Vagina (tissue), 2 donors: ENCODE data around the gene MTCL1. TPM values are rescaled to one million over a fixed set of nuclear protein-coding genes. Genes with fewer than 3 reads are reported as not detected.

Source experiments
- DNase-seq, 2 donors: peaks; one replicate each; pipeline ENCODE4 v3.0.0-alpha.2; 2017; ENCODE audit errors: extremely low spot score in 2 of 2
- H3K27ac ChIP-seq: fragments of 200-600 bp; sonication (generic); one replicate; pipeline ENCODE4 v1.5.1; 2019
- H3K27me3 ChIP-seq: fragments of 200-600 bp; sonication (generic); one replicate; pipeline ENCODE4 v1.5.1; 2019
- H3K36me3 ChIP-seq, 2 donors: fragments of 200-600 bp; sonication (generic); one replicate each; pipeline ENCODE4 v1.5.1; 2017 to 2019
- H3K4me1 ChIP-seq: fragments of 200-600 bp; sonication (generic); one replicate; pipeline ENCODE4 v1.5.1; 2019
- H3K4me3 ChIP-seq, 2 donors: fragments of 200-600 bp; sonication (generic); 1 replicate in 1 of 2; 2 replicates in 1 of 2; pipeline ENCODE4 v1.5.1; 2016 to 2019
- H3K9me3 ChIP-seq: fragments of 200-600 bp; sonication (generic); one replicate; pipeline ENCODE4 v1.5.1; 2019
- POLR2A ChIP-seq, 2 donors: fragments of 450-650 bp; IDR thresholded peaks; one replicate each; pipeline ENCODE4 v1.6.1; 2017; ENCODE audit warnings: antibody characterized with exemption in 2 of 2, mild to moderate bottlenecking in 2 of 2, moderate library complexity in 2 of 2
- POLR2AphosphoS5 ChIP-seq, 2 donors: sonication (generic); formaldehyde crosslinking; IDR thresholded peaks; one replicate each; pipeline ENCODE4 v1.9.0; 2017; ENCODE audit warnings: antibody characterized with exemption in 2 of 2, mild to moderate bottlenecking in 2 of 2, low read depth in 1 of 2; ENCODE audit not compliant: insufficient read depth in 1 of 2
- intact Hi-C: fragments of 100-400 bp; cut with DNase I; formaldehyde crosslinking; loops from one replicate; pipeline ENCODE4 v1.15.1; 2023
- total RNA-seq: library from RNA; depleted of rRNA; stranded (reverse); fragments of >200 nt; gene quantifications from one replicate; pipeline ENCODE4 v1.2.3, GENCODE V29; 2016
- TF ChIP-seq, protein P1 (sequence below), 3 experiments: fragments of 450-650 bp in 2 of 3; fragments of 200-600 bp in 1 of 3; sonication (generic) in 1 of 3; IDR thresholded peaks; one replicate each; pipeline ENCODE4 v1.5.1; 2017 to 2019; ENCODE audit warnings: antibody characterized with exemption in 3 of 3, mild to moderate bottlenecking in 2 of 3, moderate library complexity in 2 of 3

Gene MTCL1
- total RNA-seq, 1 donor from 2014 or later = 23.6 TPM

DNA sequence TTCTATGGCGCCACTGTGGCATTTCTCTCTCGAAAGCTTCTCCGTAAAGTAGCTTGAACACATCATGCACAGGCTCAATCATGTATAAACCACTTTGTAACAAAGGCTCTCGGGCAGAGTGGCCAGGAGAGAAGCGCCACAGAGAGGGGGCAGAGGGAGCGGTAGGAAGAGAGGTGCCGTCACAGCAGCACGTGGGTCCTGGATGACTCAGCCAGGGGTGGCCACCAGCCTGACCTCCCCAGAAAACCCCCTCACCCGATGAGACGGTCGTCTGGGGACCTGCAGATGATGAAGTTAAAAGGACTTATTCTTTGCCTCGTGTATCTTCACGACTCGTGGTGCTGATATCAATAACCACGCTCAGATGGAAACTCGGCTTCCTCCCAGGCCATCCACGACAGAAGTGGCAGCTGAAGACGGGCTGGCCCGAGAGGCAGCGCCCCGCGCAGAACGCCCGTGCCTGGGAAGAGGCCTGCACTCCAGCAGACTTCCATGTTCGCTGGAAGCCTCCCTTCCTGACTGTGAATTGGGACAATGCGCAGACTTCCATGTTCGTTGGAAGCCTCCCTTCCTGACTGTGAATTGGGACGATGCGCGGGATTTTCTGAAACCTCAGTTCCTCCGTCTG lies 46.4 kb upstream of the MTCL1 start:
- DNase-seq = no peak
- Histone ChIP-seq H3K27me3 (no peaks in the 10 kb centered on the region), H3K9me3 (no peaks in the 10 kb centered on the region), H3K27ac (no peak overlapping the region), H3K4me3 (no peak overlapping the region), H3K36me3 (no peaks in the 10 kb centered on the region), H3K4me1 (peaks cover 6% of the 10 kb centered on the region)
- TF ChIP-seq POLR2AphosphoS5 (IDR thresholded peaks at IDR 0.05; ENCODE audit: insufficient read depth in 1 of 2, low read depth in 1 of 2) = no peak
- TF ChIP-seq POLR2A (IDR thresholded peaks at IDR 0.05) = no peak
- TF ChIP-seq, protein P1, sequence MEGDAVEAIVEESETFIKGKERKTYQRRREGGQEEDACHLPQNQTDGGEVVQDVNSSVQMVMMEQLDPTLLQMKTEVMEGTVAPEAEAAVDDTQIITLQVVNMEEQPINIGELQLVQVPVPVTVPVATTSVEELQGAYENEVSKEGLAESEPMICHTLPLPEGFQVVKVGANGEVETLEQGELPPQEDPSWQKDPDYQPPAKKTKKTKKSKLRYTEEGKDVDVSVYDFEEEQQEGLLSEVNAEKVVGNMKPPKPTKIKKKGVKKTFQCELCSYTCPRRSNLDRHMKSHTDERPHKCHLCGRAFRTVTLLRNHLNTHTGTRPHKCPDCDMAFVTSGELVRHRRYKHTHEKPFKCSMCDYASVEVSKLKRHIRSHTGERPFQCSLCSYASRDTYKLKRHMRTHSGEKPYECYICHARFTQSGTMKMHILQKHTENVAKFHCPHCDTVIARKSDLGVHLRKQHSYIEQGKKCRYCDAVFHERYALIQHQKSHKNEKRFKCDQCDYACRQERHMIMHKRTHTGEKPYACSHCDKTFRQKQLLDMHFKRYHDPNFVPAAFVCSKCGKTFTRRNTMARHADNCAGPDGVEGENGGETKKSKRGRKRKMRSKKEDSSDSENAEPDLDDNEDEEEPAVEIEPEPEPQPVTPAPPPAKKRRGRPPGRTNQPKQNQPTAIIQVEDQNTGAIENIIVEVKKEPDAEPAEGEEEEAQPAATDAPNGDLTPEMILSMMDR (IDR thresholded peaks at IDR 0.05) = no peak
- intact Hi-C loops = loop anchor here (10.0 kb wide), 1 partner anchor 326 kb away; no protein-coding TSS in a partner anchor

DNA sequence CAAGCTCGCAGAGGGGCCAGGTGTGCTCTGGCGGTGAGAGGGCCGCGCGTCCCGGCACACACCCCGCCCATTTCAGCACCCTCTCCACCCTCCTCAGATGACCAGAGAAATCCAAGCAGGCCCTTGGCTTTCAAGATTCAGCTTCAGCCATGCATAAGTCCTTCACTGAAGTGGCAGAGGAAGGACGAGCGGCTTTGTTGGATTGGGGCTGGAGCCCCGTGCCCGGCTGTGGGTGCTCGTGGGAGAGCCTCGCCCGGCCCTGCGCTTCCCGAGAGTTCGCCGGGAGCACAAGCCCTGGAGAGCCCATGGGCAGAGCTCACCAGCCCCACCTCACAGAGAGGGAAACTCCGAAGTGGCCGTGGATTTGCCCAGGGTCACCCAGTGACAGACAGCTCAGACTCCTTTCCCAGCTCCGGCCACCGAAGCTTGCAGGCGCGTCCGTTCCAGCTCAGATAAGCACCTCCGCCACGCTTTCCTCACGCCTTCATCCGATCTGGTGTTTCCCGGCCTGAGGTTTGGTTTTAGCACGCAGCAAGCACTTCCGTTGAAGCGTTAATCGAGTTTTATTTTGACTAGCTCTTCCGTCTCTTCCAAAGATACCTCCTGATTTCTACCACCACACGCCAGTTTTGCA lies 45.6 kb upstream of the MTCL1 start:
- no peaks in the 10 kb centered on the region for H3K36me3 ChIP-seq
- DNase-seq = no peak
- H3K4me1 ChIP-seq = peaks cover 6% of the 10 kb centered on the region
- H3K4me3 ChIP-seq = no peak overlapping the region
- intact Hi-C loops = loop anchor here (10.0 kb wide), 1 partner anchor 325 kb away; no protein-coding TSS in a partner anchor
- H3K27me3 ChIP-seq = no peaks in the 10 kb centered on the region
- no peak overlapping the region for H3K27ac ChIP-seq
- no peaks in the 10 kb centered on the region for H3K9me3 ChIP-seq
- no peak for TF ChIP-seq POLR2A (IDR thresholded peaks at IDR 0.05)
- TF ChIP-seq, protein P1 (IDR thresholded peaks at IDR 0.05) = no peak
- TF ChIP-seq POLR2AphosphoS5 (IDR thresholded peaks at IDR 0.05; ENCODE audit: insufficient read depth in 1 of 2, low read depth in 1 of 2) = no peak

DNA sequence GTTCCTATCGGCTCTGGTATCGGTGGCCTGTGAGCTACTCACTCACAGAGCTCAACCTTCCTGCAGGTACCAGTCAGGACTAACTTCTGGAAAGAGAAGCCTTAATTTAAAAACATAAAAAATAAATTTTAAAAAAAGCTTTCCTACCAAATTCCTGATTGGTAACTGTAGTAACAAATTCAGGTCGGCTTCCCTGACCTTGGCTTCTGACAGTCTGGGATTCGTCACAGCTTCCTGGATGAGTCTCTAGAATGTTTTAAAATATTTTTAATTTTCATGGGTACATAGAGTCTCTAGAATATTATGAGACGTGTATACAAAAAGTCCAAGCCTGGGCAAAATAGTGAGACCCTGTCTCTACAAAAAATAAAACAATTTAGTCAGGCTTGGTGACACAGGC lies 45.0 kb upstream of the MTCL1 start:
- Histone ChIP-seq H3K4me3 (no peak overlapping the region), H3K4me1 (peaks cover 6% of the 10 kb centered on the region), H3K36me3 (no peaks in the 10 kb centered on the region), H3K9me3 (no peaks in the 10 kb centered on the region), H3K27ac (no peak overlapping the region), H3K27me3 (no peaks in the 10 kb centered on the region)
- intact Hi-C loops = no loop called here
- TF ChIP-seq POLR2AphosphoS5 (IDR thresholded peaks at IDR 0.05; ENCODE audit: insufficient read depth in 1 of 2, low read depth in 1 of 2) (no peak), POLR2A (IDR thresholded peaks at IDR 0.05) (no peak)
- TF ChIP-seq, protein P1 (IDR thresholded peaks at IDR 0.05) = no peak
- no peak for DNase-seq

DNA sequence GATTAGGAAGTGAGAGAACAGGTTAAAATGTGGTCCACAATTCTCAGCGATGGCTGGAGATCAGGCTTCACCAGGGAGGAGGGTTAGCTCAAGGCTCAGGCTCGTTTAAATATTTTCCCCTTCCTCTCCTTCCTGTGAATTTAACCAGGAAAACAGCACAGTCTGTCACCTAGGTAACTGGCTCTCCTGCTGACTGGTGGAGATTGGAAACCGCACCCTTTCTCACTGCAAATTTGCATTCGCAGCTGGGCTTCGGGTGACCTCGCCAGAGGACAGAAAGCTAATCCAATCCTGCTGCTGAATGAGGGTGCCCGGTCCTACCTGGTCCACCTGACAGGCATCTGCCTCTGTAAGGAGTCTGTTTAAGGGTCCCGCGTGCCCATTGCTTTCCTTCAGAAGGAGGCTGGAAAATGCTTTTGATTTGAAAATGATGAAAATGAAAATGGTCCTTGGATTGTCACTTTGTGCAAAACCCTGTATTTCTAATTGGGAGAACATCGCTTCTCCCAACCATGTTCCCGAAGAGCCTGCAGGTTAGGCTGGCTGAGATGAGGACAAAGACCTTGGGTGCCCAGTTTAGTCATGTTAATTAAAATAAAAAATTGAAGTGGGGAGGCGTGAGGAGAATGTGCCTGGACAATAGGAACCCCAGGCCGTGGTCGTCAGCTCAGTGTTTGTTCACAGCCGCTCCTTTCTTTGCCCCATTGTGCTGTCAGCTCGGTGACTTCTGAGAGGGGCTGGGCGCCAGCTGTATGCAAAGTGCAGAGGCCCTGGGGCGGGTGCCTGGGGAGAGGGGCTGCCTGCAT lies 43.4 kb upstream of the MTCL1 start:
- H3K27ac ChIP-seq = no peak overlapping the region
- intact Hi-C loops = no loop called here
- no peaks in the 10 kb centered on the region for H3K36me3 ChIP-seq
- no peak for DNase-seq
- no peaks in the 10 kb centered on the region for H3K27me3 ChIP-seq
- no peak overlapping the region for H3K4me3 ChIP-seq
- no peak for TF ChIP-seq POLR2A (IDR thresholded peaks at IDR 0.05)
- TF ChIP-seq, protein P1 (IDR thresholded peaks at IDR 0.05) = no peak
- no peak for TF ChIP-seq POLR2AphosphoS5 (IDR thresholded peaks at IDR 0.05; ENCODE audit: insufficient read depth in 1 of 2, low read depth in 1 of 2)
- peaks cover 6% of the 10 kb centered on the region for H3K4me1 ChIP-seq
- H3K9me3 ChIP-seq = no peaks in the 10 kb centered on the region
